Astrocyte of the cerebellum (primary cell): ENCODE results near the gene FAF1.

Experiments
- DNase-seq: peaks from one replicate; pipeline ENCODE4 v3.0.0-alpha.2; 2011; ENCODE audit warnings: low read depth
- H3K4me3 ChIP-seq: 2 replicates; pipeline ENCODE4 v1.5.1; 2011; ENCODE audit warnings: mild to moderate bottlenecking, low read depth, low read length, moderate library complexity
- in situ Hi-C: cut with HindIII; loops from 2 replicates; pipeline ENCODE4 v1.10.0; 2017; ENCODE audit warnings: low sequenced_read_pairs
- TF ChIP-seq, protein P1 (sequence below): IDR thresholded peaks from 2 replicates; pipeline ENCODE4 v1.5.1; 2012; ENCODE audit warnings: low read length, low read depth, moderate library complexity, mild to moderate bottlenecking; ENCODE audit errors: missing control alignments

The FAF1 gene

GRCh38 chr1:50667272-50667671 lies 292.8 kb downstream of the FAF1 start:
- in situ Hi-C loops = no loop called here
- no peak for DNase-seq
- no peak overlapping the region for H3K4me3 ChIP-seq
- TF ChIP-seq, protein P1, sequence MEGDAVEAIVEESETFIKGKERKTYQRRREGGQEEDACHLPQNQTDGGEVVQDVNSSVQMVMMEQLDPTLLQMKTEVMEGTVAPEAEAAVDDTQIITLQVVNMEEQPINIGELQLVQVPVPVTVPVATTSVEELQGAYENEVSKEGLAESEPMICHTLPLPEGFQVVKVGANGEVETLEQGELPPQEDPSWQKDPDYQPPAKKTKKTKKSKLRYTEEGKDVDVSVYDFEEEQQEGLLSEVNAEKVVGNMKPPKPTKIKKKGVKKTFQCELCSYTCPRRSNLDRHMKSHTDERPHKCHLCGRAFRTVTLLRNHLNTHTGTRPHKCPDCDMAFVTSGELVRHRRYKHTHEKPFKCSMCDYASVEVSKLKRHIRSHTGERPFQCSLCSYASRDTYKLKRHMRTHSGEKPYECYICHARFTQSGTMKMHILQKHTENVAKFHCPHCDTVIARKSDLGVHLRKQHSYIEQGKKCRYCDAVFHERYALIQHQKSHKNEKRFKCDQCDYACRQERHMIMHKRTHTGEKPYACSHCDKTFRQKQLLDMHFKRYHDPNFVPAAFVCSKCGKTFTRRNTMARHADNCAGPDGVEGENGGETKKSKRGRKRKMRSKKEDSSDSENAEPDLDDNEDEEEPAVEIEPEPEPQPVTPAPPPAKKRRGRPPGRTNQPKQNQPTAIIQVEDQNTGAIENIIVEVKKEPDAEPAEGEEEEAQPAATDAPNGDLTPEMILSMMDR = no peak

GRCh38 chr1:50666849-50667248 lies 293.2 kb downstream of the FAF1 start:
- TF ChIP-seq, protein P1 = no peak
- H3K4me3 ChIP-seq = no peak overlapping the region
- DNase-seq = no peak
- in situ Hi-C loops = no loop called here

DNA sequence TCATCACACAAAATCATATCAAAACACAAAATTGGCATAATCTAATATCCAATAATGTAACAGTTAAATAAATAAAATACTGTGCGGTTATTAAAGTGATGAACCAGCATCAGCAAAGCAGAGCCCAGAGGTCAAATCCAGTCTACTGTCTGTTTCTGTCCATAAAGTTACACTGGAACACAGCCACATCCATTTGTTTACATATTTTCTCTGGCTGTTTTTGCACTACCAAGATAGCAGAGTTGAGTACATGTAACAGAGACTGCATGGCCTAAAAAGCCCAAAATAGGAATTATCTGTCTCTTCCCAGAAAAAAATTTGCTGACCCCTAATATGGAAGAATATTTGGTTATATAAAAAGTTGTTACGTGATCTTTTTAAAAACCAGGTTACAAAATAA lies 294.7 kb downstream of the FAF1 start:
- in situ Hi-C loops = no loop called here
- TF ChIP-seq, protein P1 = no peak
- H3K4me3 ChIP-seq = no peak overlapping the region
- no peak for DNase-seq

- TF ChIP-seq, protein P1 = no peak
- no peak overlapping the region for H3K4me3 ChIP-seq
- in situ Hi-C loops = no loop called here
- no peak for DNase-seq
These were observed 298.4 kb downstream of the FAF1 start for GRCh38 chr1:50661626-50662025.

DNA sequence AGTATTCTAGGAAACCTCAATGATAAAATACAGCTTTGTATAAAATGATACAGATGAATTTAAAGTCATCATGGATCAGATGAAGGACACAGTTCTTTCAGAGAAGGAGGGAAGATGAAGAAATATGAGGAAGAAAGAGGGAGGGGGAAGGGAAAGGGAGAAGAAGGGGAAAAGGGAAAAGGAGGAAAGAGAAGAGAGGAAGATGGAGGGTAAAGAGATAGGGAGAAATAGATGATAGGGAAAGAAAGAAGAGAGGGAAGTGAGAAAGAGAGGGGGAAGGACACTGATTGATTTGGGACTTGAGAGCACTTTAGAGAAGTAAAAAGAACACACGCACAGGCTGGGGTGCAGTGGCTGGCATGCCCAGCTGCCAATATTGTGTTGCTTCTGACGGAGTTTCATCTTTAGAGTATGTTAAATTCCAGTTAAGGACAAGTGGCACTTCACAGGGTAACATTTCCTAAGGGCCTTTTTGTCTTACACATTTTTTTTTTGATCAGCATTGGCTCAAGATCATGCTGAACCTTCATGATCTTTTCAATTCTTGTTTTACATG lies 300.9 kb downstream of the FAF1 start:
- no peak for DNase-seq
- TF ChIP-seq, protein P1 = no peak
- in situ Hi-C loops = no loop called here
- no peak overlapping the region for H3K4me3 ChIP-seq

- peak; percentile 22 for DNase-seq
- no peak overlapping the region for H3K4me3 ChIP-seq
- TF ChIP-seq, protein P1 = no peak
- in situ Hi-C loops = no loop called here
These were observed 301.5 kb downstream of the FAF1 start for GRCh38 chr1:50658459-50659076.
